Upper lobe of left lung (tissue), 4 donors: ENCODE data around the gene TMCC3.

ENCODE experiments used
- CTCF ChIP-seq, 6 experiments: fragments of 450-650 bp in 4 of 6; fragments of 200-600 bp in 2 of 6; sonication (generic) in 2 of 6; IDR thresholded peaks; one replicate each; pipeline ENCODE4 v1.5.1; 2016 to 2019; ENCODE audit warnings: antibody characterized with exemption in 6 of 6
- POLR2A ChIP-seq, 4 donors: fragments of 450-650 bp; IDR thresholded peaks; one replicate each; pipeline ENCODE4 v1.5.1; 2016 to 2017; ENCODE audit warnings: antibody characterized with exemption in 4 of 4, mild to moderate bottlenecking in 2 of 4
- POLR2AphosphoS5 ChIP-seq, 2 donors: sonication (generic); formaldehyde crosslinking; IDR thresholded peaks; one replicate each; pipeline ENCODE4 v1.5.1; 2017; ENCODE audit warnings: antibody characterized with exemption in 2 of 2

- no peak for TF ChIP-seq CTCF (IDR thresholded peaks at IDR 0.05)
- no peak for TF ChIP-seq POLR2AphosphoS5 (IDR thresholded peaks at IDR 0.05)
- no peak for TF ChIP-seq POLR2A (IDR thresholded peaks at IDR 0.05)
Measured at GRCh38 chr12:94660436-94660835, 10.1 kb upstream of the TMCC3 start.
